Islet of Langerhans (tissue), 1 donor: ENCODE results near the gene TUT1.

ENCODE experiments used
- FAIRE-seq: peaks from one replicate; lab custom pipeline; 2011; peaks lifted over from hg19 to GRCh38; lab: Jason Lieb, UNC

The TUT1 gene

DNA sequence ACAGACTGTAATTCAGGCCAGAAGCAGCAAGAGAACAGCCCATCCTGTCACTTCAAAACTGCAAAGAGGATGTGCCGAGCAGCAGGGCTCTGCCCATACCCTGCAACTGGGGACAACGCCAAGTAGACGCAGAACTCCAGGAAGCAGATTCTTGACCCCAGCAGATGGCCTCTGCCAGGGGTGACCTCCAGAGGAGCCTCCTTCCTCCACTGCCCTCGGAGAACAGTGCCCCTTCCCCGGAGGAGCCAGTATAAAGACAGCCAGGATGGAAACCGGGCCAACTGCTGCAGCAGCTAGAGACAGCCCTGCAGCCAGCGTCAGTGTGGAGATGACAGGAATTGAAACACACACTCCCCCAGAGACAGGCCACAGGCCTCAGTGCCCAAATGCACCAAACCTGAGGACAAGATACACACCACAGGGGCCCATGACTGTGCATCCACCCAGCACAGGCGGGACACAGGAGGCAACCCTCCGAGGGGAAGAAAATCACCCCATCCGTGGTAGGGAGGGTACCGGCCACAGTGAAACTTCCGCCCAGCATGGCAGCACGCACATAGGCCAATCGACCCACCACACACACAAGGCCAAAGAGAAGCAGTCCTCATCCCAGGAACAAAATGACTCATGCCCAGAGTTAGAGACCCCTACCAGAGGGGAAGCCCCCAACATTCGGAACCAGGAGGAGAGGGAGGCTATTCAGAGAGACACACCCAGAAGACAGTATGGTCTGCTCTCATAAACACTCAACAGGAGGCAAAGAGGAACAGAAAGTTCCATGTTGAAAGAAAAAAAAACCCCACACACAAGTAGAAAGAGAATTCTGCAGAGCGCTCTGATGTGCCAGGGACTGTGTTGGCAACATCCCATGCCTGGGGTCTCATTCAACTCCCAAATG lies 50.3 kb downstream of the TUT1 start:
- FAIRE-seq: no peak

DNA sequence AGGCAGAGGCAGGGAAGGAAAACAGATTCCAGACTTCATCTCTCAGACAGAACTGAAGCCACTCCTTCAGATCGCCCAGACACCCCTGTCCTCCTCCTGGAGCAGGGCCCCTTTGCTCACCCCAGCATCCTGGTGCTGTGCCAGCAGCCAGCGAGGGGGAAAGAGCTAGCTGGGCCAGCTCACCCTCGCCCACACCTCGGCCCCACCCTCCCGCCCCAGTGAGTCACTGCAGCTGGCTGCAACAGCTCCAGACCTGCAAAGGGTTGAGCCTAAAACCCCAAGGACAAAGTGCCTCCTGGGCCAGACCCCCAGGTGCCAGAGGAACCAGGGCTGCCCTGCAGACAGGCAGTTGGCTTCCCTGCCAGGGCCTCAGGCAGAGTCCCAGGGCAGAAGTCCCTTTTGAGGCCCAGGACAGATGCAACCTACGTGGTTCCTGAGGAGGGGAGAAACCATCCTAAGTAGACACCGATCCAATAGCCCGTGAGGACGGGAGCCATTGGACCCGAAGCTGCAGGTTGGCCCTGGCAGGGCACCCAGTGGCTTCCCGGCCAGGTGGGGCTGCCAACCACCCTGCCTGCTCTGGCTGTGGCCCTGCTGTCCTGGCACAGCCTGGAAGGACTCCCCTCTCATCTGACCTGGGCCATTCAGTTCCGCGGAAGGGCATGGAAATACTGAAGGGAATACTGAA lies 51.9 kb downstream of the TUT1 start:
- FAIRE-seq: no peak

DNA sequence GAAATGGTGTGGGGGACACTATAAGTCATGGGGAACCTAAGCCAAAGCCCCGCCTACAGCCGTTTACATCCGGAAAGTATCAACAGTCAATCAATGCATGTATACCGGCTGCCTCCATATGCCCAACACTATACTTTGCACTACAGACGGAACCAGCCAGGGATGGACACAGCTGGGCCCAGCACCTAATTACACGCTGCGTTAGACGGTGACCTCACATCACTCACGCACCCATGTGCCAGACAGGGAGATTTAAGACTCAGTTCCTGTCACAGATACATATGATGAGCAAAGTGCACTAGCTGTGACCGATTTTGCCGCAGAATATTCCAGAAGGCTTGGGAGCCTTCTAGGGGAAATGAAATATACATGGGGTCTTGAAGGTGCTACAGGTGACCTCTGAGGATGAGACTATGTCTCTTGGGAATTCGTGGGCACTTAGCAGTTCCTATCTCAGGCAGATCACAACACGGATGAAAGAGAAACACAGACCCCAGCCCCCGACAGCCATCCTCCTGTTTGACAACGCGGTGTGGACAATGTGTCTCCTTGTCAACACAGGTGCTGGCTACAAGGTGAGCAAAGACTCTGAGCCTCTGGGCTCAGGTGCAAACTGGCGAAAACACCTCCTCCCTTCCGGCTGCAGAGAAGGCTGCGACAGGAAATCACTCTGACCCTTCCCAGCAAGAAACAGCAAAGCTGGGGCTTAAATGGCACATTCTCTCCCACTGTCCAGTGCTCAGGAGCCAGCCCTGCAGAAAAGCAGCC lies 52.7 kb downstream of the TUT1 start:
- no peak for FAIRE-seq

DNA sequence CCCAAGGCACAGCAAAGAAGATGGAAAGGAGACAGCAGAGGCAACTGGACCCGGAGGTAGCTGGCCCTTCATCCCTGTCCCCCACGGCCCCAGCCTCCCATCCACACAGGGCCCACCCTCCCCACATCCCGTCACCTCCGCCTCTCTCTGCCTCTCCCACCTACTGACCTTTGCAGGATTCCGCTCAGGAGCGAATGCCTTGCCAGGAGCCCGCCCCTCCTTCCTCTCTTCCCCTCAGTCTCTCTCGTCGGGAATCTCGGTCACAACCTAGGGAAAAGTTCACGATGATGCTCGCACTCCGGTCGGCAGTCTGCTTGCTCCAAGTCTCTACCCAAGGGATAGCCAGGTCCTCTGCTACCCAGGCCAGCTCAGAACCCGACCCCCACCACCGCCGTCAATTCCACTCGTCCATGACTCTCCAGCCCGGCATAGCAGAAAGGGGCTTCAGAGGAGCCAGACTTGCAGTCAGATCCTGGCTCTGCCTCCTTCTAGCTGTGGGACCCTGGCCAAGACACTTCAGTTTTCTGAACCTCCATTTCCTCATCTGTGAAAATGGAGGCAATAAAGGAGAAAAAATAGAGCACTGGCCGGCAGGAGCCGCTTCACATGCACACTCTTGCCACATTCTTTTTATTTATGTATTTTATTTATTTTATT lies 54.9 kb downstream of the TUT1 start:
- no peak for FAIRE-seq

DNA sequence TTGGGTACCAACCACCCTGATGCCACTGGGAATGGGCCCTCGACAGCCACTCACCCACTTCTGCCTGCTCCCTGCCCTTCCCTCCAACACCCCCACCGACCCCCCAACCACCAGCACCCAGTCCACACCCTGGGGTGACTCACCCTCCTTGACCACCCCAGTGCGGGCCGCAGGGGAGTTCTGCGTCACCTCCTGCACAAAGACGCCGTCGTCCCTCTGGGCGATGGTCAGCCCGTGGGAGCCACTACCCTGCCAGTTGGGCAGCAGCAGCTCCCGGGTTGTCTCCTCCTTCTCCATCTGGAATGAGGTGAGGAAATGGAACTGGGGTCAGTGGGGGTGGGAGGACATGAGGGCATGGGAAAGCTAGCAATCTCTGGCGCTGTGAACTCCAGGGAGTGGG lies 55.5 kb downstream of the TUT1 start:
- no peak for FAIRE-seq

DNA sequence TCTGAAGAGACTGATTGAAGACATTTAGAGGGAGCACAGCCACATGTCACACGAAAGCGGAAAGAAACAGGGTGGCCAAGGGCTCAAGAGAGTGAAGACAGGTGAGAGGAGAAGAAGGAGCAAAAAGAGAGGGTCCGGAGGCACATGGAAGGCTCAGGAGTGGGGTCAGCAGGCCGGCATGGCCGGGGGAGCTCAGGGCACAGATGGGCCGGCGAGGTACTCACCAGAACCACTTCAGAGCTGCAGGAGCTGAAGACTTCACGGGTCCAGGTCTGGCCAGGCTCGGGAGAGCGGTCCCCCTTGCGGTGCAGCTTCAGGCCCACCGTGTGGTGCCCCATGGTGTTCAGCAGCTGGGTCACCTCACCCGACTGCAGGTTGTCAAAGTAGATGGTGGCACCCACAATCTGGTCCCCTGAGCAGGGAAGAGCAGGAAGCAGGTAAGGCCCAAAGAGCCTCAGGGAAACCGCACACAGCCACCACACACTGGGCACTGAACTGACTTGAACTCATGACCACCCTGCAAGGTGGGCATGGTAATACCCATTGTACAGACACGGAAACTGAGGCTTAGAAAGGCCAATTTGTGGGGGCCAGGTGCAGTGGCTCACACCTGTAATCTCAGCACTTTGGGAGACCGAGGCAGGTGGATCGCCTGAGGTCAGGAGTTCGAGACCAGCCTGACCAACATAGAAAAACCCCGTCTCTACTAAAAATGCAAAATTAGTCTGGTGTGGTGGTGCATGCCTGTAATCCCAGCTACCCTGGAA lies 56.4 kb downstream of the TUT1 start:
- no peak for FAIRE-seq

DNA sequence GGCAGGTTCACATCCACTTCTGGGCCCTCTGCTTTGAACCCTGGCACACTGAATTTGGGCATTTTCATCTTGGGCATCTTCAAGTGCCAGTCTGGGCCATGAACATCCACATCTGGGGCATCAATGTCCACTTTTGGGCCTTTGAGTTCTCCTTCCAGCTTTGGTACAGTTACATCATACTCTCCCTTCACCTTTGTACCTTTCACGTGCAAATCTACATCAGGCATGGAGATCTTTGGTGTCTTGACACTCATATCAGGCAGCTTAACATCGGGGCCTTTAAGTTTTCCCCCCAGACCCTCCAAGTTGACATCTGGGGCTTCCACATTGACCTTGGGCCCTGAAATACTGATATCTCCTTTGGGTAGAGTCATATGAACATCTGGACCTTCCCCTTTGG lies 59.2 kb downstream of the TUT1 start:
- no peak for FAIRE-seq
